GM21723 (cell line): ENCODE results near the gene SNAPC2.
"Not testable (repeated sequence)": the region's sequence is repeated elsewhere in the genome, so short reads cannot be mapped to it uniquely, and the experiment has no call there.

ENCODE experiments used
- ATAC-seq: cut with Tn5 transposase; IDR thresholded peaks from one replicate; pipeline ENCODE4 v1.9.1; 2021; ENCODE audit warnings: mild to moderate bottlenecking, moderate library complexity; ENCODE audit not compliant: unreplicated experiment

Gene SNAPC2

GRCh38 chr19:7888145-7888825 is 31.9 kb upstream of the SNAPC2 start, which contains the start of gene LRRC8E:
LRRC8E (plus strand) TSS chr19:7888510; CDS start chr19:7895604, 7,094 bp downstream.
- no peak for ATAC-seq

GRCh38 chr19:7888826-7889217 is 31.3 kb upstream of the SNAPC2 start:
- ATAC-seq = no peak

- ATAC-seq = not testable (repeated sequence)
These were observed 26.6 kb upstream of the SNAPC2 start for GRCh38 chr19:7893362-7894101.

GRCh38 chr19:7894612-7895309 is 25.4 kb upstream of the SNAPC2 start:
- ATAC-seq = no peak

DNA sequence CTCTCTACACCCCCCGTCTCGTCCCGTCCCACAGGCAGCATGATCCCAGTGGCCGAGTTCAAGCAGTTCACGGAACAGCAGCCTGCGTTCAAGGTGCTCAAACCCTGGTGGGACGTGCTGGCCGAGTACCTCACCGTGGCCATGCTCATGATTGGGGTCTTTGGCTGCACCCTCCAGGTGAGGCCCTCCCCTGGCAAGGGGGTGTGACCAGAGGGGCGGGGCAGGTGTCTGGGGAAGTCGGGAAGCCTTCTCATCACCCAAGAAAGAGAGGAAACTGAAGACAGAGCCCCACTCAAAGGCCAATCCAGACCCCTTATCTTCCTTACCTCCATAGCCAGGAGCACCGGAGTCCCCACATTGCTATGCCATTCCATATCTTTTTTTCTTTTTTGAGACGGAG is 24.6 kb upstream of the SNAPC2 start:
- ATAC-seq = no peak

GRCh38 chr19:7897292-7897691 is 22.8 kb upstream of the SNAPC2 start:
- no peak for ATAC-seq

DNA sequence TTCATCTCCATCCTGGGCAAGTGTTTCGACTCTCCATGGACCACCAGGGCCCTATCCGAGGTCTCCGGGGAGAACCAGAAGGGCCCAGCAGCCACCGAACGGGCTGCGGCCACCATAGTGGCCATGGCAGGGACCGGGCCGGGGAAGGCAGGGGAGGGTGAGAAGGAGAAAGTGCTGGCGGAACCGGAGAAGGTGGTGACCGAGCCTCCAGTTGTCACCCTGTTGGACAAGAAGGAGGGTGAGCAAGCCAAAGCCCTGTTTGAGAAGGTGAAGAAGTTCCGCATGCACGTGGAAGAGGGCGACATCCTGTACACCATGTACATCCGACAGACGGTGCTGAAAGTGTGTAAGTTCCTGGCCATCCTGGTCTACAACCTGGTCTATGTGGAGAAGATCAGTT is 21.2 kb upstream of the SNAPC2 start:
- ATAC-seq = no peak

- ATAC-seq = no peak
These were observed 20.3 kb upstream of the SNAPC2 start for GRCh38 chr19:7899751-7900378.

GRCh38 chr19:7900401-7900870 is 19.7 kb upstream of the SNAPC2 start:
- ATAC-seq = no peak

- no peak for ATAC-seq
These were observed 19.2 kb upstream of the SNAPC2 start for GRCh38 chr19:7900931-7901330.

- no peak for ATAC-seq
These were observed 18.8 kb upstream of the SNAPC2 start for GRCh38 chr19:7901337-7901736.

GRCh38 chr19:7902796-7903243 is 17.3 kb upstream of the SNAPC2 start:
- no peak for ATAC-seq

DNA sequence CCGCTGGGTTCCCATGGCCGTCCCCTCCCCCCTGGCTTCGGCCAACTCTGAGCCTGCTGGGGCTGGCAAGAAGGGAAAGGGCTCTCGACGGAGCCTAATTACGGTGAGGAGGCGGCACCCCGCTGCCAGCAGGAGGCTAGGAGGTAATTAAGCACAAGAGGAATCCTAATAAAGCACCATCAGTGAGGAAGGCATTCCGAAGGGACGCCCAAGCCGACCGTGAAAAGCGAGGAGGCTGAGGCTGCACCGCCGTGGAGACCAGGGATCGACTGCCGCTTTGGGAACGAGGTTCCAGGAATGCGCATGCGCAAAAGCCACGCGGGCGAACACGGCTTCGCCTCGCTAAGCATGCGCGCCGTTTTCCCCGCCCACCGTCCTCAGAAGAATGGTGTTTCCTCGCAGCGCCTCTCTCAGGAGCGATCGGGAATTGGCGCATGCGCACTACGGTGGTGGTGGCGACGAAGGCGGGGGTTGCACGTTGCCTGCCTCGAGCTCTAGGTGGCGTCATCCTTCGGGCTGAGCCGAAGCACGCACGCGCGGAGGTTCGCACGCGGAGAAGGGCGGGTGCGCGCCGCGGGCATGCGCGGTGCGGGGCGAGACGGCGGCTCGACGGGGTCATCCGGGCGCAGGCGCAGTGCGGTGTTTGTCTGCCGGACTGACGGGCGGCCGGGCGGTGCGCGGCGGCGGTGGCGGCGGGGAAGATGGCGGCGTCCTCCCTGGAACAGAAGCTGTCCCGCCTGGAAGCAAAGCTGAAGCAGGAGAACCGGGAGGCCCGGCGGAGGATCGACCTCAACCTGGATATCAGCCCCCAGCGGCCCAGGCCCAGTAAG is 16.7 kb upstream of the SNAPC2 start, which contains the start of gene MAP2K7:
TSS of gene MAP2K7 (plus strand) at position 634 of the 830 bp plus-strand sequence. CDS start at position 702, 68 bp downstream.
- peak; percentile 72 for ATAC-seq

- peak; percentile 27 for ATAC-seq
These were observed 15.8 kb upstream of the SNAPC2 start for GRCh38 chr19:7904074-7905020.

DNA sequence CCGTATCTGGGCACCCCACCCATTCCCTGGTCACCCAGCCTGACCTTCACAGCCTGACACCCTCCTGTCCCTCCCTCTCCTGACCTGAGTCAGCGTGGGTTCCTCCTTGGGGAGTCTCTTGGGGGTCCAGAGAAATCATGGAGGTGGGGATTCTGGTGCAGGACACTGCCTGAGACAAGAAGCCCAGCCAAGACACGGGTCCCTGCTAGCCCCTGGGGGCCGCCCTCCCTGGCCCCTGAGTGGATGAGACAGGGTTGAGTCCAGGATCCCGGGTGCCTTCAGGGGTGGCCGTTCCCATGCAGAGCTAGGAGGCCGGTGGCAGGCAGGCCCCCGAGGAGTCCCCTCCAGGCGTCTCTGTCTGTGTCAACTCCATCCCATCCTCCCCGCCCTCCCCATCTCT is 14.9 kb upstream of the SNAPC2 start:
- no peak for ATAC-seq

- ATAC-seq = no peak
These were observed 14.3 kb upstream of the SNAPC2 start for GRCh38 chr19:7905859-7906258.

GRCh38 chr19:7907122-7907521 is 13.0 kb upstream of the SNAPC2 start:
- no peak for ATAC-seq

GRCh38 chr19:7907544-7907943 is 12.6 kb upstream of the SNAPC2 start:
- no peak for ATAC-seq
